ENCODE measurements around the gene TMEM234. TPM values are rescaled to one million over a fixed set of nuclear protein-coding genes. Genes with fewer than 3 reads are reported as not detected.

TMEM234 gene
- total and polyA plus RNA-seq, 10 of the 15 experiments (the other 5 are each of a cell fraction or from before 2014, with no cell fraction given): 2.9 to 10.9 (median 6.4) TPM

- TF ChIP-seq SMAD1 (IDR thresholded peaks at IDR 0.05; ENCODE audit: low read depth, partially characterized antibody): no peak
- TF ChIP-seq PML (IDR thresholded peaks at IDR 0.05; ENCODE audit: low read length): no peak
Observed at GRCh38 chr1:32224285-32224684, 2.1 kb upstream of the TMEM234 start (continued).

DNA sequence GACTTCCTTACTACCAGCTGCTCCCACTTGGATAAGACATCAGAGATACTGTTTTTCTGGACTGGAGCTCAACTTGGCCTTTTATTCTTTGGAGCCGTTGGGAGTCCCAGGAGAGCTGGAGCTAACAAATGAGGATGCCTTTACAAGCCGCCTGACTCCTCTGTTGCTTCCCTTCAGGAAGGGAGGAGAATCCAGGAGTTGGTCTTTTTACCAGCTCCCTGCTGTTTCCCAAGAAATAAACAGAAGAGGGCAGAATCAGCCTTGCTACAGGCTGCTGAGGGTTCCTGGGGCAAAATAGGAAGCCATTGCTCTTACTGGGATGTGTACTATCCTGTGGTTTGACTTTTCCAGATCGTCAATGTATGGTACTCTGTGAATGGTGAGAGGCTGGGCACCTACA is 1.5 kb upstream of the TMEM234 start:
- Histone ChIP-seq H2AFZ (ENCODE audit: control insufficient read depth, low read depth, low read length) (no peak overlapping the region), H3K9me3 (replicated peaks; ENCODE audit: control insufficient read depth, insufficient read depth, low read length) (no peaks in the 10 kb centered on the region), H3K4me2 (ENCODE audit: control insufficient read depth, insufficient read depth) (peak overlapping the region; percentile 84), H3K27me3 (replicated peaks in 1 of 2; ENCODE audit: control insufficient read depth in 2 of 2, insufficient read depth in 2 of 2, low read length in 1 of 2) (no peaks in the 10 kb centered on the region), H3K9ac (ENCODE audit: control insufficient read depth, insufficient read depth, low read length) (peak overlapping the region; percentile 99), H4K20me1 (ENCODE audit: control insufficient read depth, insufficient read depth) (no peaks in the 10 kb centered on the region), H3K27ac (ENCODE audit: control insufficient read depth, insufficient read depth) (0 out of 2 replicates have a peak overlapping the region, but pooled peaks have one; percentile 15), H3K36me3 (ENCODE audit: control insufficient read depth in 2 of 2, insufficient read depth in 2 of 2, low read length in 1 of 2) (peaks cover 10 to 22% of the 10 kb centered on the region in 2 experiments), H3K79me2 (ENCODE audit: control insufficient read depth, insufficient read depth, low read length) (peaks cover 29% of the 10 kb centered on the region), H3K4me1 (ENCODE audit: control insufficient read depth, insufficient read depth, low read length) (peaks cover 12% of the 10 kb centered on the region), H3K4me3 (peak overlapping the region; percentile 89)
- TSS peak; percentile 64 for BruUV-seq (replicated peaks)
- ATAC-seq: no peak
- WGBS (ENCODE audit: insufficient coverage, insufficient replicate concordance, low lambda C conversion rate, missing lambda C conversion rate): 98% methylated on average over 3 of the region's 3 CpGs
- FAIRE-seq: no peak
- TF ChIP-seq, protein P1, sequence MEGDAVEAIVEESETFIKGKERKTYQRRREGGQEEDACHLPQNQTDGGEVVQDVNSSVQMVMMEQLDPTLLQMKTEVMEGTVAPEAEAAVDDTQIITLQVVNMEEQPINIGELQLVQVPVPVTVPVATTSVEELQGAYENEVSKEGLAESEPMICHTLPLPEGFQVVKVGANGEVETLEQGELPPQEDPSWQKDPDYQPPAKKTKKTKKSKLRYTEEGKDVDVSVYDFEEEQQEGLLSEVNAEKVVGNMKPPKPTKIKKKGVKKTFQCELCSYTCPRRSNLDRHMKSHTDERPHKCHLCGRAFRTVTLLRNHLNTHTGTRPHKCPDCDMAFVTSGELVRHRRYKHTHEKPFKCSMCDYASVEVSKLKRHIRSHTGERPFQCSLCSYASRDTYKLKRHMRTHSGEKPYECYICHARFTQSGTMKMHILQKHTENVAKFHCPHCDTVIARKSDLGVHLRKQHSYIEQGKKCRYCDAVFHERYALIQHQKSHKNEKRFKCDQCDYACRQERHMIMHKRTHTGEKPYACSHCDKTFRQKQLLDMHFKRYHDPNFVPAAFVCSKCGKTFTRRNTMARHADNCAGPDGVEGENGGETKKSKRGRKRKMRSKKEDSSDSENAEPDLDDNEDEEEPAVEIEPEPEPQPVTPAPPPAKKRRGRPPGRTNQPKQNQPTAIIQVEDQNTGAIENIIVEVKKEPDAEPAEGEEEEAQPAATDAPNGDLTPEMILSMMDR (IDR thresholded peaks at IDR 0.05 in 2 of 3, conservative IDR thresholded peaks at IDR 0.05 in 1 of 3; ENCODE audit: control insufficient read depth in 2 of 3, extremely low read depth in 1 of 3, insufficient read depth in 1 of 3, low read depth in 3 of 3, low read length in 3 of 3): peak in 1 of 3 experiments; percentile 14; a peak in 1 of 6 replicates
- no peak for TF ChIP-seq KDM1A (IDR thresholded peaks at IDR 0.05; ENCODE audit: borderline replicate concordance)
- TF ChIP-seq SREBF2 (IDR thresholded peaks at IDR 0.05; ENCODE audit: low read length): no peak
- intact Hi-C loops (cut with micrococcal nuclease; ENCODE audit: unreplicated experiment) (no loop called here), in situ Hi-C loops (cut with MboI) (no loop called here)
- ChIA-PET POLR2A (interaction anchor here (0.5 to 1.5 kb wide), 6 partner anchors 17 to 116 kb away, joined by 3 to 7 read pairs (median 3); partner anchors contain the start of gene KPNA6), CTCF (interaction anchor here (1.0 to 6.0 kb wide), 7 partner anchors 8 to 176 kb away, joined by 4 to 46 read pairs (median 8); partner anchors contain the start of gene FAM167B), SMC1A (ENCODE audit: uncharacterized antibody, unreplicated experiment) (interaction anchor here (0.7 to 2.5 kb wide), 11 partner anchors 18 to 187 kb away, joined by 3 to 13 read pairs (median 4); partner anchors contain the start of gene BSDC1), RAD21 (ENCODE audit: unreplicated experiment) (interaction anchor here (1.0 to 2.1 kb wide), 8 partner anchors 17 to 171 kb away, joined by 3 to 7 read pairs (median 4); partner anchors contain the start of genes BSDC1 and CCDC28B)
- no peak for DNase-seq (ENCODE audit: low read depth, low spot score)

Data from GM12878 (cell line).